GM18498 (cell line): ENCODE results near the gene MICOS13.

Source experiments
- ATAC-seq: cut with Tn5 transposase; IDR thresholded peaks from one replicate; pipeline ENCODE4 v1.9.1; 2021; ENCODE audit warnings: mild to moderate bottlenecking, moderate library complexity; ENCODE audit not compliant: unreplicated experiment

Gene MICOS13

GRCh38 chr19:5687360-5688198, 7.3 kb upstream of the MICOS13 start:
- no peak for ATAC-seq

- peak; percentile 56 for ATAC-seq
These were observed 6.5 kb upstream of the MICOS13 start for GRCh38 chr19:5686647-5687359.

DNA sequence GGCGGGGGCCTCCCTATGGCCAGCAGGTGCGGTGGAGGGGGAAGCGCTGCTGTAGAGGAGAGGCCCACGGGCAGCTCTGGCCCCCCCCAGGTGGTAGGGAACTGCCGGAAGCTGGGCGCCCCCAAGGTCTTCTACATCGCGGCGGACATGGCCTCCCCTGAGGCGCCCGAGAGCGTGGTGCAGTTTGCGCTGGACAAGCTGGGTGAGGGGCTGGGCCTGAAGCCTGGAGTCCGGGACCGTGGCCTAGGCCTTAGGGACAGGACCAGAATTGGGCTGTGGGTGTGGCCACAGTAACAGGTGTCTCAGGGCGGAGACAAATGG, 6.0 kb upstream of the MICOS13 start:
- ATAC-seq = no peak

GRCh38 chr19:5684694-5685430, 4.5 kb upstream of the MICOS13 start:
- no peak for ATAC-seq

DNA sequence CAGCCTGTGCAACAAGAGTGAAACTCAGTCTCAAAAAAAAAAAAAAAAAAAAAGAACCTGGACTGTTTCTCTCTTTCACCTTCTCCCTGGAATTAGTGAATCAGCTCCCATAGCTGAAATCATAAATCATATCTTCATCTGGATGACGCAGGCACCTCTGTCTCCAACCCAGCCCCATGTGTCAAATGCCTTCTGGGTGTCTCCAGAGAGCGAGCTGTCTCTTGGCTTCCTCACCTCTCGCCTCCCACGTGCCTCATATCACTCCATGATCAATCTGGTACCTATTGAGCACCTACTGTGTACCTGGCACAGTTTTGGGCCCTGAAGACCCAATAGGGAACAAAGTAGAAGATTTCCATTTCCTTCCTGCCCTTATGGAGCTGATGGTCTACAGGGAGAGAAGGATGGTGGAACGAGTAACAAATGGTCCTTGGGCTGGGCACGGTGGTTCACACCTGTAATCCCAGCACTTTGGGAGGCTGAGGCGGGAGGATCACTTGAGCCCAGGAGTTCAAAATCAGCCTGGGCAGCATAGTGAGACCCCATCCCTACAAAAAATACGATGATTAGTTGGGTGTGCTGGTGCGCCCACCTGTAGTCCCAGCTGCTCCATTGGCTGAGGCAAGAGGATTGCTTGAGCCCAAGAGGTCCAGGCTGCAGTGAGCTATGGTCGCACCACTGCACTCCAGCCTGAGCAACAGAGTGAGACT, 3.0 kb upstream of the MICOS13 start:
- ATAC-seq = no peak

DNA sequence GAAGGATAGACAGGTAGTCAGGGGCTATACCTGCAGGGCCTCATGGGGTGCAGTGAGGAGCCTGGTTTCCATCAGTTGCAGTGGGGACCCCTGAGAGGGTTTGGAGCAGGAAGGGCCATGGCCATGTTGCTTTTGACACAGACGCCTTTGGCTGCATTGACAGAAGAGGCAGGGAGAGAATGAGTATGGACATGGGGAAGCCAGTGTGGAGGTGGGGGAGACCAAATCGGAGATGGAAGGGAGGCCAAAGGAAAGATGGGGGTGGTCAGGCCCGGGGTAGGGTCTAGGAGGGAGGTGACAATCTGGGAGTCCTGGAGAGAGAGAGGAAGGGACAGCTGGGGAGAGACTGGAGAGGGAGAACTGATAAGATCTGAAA, 1.8 kb upstream of the MICOS13 start:
- ATAC-seq = no peak

DNA sequence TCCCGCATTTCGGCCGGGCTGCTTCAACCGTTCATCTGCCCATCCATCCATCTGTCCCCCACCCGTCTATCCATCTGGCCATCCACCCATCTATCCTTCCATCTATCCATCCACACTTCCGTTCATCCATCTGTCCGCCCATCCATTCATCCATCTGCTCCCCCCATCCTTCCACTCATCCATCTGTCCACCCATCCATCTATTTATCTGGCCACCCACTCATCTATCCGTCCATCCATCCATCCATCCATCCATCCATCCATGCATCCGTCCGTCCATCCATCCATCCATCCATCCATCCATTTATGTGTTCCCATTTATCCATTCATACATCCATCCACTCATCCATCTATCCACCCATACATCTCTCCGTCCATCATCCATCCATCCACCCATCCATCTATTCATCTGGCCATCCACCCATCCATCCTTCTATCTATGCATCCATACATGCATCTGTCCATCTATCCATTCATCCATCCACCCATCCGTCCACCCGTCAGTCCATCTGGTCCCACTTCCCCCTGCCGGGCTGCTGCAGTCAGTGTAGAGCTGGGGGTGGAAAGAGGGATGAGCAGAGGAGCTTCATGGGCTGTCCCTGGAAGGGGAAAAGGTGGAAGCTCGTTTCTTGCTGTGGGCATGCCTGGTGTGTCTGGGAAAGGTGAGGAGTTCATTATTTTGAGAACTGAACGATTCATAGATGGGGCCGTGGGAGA, 1.2 kb upstream of the MICOS13 start:
- no peak for ATAC-seq

DNA sequence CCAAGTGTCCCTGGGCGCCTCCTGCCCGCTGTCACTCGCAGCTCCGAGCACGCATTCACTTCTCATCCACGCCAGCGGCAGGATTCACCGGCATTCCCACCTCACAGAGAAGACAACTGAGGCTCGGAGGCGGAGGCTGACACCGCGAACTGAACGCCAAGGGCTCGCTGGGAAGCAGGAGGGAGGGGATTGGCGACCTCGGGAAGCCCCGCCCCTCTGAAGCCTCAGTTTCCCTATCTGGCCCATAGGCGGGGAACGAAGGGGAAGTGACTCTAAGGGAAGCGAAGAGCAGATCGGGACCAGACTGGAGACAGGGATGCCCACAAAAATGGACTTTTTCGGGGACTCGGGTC, 256 bp downstream of the MICOS13 start:
- ATAC-seq = no peak

DNA sequence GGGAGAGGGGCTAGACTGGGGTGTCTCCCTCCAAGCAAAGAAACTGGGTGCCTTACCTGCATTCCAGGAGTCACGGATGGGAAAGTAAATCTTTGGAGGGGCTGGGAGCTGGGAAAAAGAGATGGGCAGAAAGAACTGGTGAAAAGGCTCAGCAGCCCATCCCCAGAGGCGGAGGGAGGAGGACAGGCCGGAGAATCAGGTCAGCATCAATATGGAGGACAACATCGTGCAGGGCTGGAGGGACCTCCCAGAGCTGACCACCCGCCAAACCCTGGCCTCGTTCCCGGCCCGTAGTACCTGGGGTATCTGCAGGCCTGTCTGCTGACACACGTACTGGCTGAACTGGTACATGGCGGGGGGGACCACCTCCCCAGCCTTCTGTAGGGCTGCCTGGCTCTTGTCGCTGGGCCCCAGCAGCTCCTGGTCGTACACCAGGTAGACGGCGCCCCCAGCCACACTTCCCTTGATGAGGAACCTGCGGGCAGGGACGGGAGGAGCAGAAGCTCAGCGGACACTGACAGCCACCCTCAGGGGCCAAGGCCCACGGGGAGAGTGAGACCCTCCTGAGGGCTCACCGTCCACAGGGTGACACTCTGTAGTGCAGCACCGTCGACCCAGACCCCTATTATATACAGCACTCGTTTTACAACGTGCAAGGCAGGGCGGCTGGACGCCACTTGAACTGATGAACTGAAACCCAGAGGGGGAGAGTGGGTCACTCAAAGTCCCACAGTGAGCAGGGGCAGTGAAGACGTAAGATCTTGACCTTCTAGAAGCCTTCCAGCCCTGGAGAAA, 830 bp downstream of the MICOS13 start:
- ATAC-seq = no peak

DNA sequence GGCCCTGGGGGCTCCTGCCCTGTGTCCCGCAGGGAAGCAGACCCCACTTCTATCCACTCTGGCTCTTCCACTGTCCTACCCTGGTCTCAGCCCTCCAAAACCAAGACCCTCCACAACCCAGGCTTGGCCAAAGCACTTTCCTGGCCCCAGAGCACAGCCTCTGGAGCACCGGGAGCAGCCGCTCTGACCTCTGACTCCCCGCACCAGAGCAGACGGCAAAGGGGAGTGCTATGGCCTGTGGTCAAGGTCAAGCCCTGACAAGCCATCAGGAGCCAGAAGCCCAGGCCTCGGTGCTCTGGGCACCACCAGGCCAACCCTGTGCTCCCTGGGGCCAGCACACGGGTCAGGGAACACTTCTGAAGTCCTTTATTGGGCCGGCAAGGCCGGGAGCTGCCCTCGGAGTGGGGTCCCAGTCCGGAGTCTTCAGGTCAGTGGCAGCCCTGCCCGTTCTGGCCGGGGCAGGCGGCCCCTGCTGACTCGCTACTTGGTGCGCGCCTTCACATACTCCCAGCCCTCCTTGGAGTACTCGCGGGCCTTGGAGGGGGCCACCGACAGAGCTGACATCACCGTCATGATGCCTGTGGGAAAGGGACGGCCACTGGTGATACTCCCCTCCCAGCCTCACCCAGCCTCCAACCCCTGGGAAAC, 2.1 kb downstream of the MICOS13 start:
- ATAC-seq = no peak

- no peak for ATAC-seq
These were observed 2.7 kb downstream of the MICOS13 start for GRCh38 chr19:5677580-5677979.

- ATAC-seq = no peak
These were observed 3.2 kb downstream of the MICOS13 start for GRCh38 chr19:5677136-5677535.

DNA sequence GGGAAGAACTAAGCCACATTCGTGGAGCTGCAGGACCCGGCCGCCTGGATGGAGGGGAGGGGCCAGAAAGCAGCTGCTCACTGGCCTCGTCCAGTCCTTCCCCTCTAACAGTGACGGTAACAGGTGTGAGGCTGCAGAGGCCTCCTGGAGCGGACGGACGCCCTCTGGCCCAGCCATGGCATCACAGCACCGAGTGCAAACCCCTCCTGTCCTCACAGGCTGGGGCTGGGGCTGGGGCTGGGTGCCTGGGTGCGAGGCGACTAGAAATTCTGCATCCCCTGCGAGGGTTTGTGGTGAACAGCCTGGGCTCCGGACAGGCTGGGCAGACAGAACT, 3.6 kb downstream of the MICOS13 start:
- no peak for ATAC-seq

- no peak for ATAC-seq
These were observed 4.1 kb downstream of the MICOS13 start for GRCh38 chr19:5676105-5676771.

DNA sequence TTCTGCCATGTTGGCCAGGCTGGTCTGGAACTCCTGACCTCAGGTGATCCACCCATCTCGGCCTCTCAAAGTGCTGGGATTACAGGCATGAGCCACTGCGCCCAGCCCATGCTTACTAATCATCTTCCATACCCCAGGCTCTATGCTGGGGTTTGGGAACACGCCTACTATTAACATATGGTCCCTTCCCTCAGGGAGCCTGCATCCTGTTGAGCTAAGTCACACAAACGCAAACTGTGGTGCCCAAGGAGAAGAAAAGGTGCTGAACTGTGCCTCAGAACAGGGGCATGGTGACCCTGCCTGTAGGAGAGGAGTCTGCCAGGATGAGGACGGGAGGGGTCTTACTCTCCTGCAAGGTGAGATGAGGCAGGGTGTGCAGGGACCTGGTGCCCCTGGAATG, 5.6 kb downstream of the MICOS13 start:
- ATAC-seq = no peak

GRCh38 chr19:5673752-5674151, 6.6 kb downstream of the MICOS13 start:
- ATAC-seq = no peak

GRCh38 chr19:5672708-5673459, 7.4 kb downstream of the MICOS13 start:
- ATAC-seq = no peak

DNA sequence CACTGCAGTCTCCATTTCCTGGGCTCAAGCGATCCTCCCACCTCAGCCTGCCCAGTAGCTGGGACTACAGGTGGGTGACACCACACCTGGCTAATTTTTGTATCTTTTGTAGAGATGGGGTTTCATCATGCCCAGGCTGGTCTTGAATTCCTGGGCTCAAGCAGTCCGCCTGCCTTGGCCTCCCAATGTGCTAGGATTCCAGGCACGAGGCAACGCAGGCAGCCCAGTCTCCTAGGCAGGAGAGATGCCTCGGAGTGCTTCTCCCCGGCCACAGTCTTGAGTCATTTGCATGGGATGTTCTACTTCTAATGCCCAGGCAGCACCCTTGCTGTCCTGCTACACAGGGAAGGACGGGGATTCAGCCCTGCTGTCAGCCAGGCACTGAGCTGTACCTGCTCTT, 8.7 kb downstream of the MICOS13 start:
- ATAC-seq = no peak
